ENCODE data around the gene CAV1. TPM values are rescaled to one million over a fixed set of nuclear protein-coding genes. Genes with fewer than 3 reads are reported as not detected.

Gene CAV1
- total RNA-seq, 4 donors from 2014 or later = 301 to 490 (median 321) TPM

DNA sequence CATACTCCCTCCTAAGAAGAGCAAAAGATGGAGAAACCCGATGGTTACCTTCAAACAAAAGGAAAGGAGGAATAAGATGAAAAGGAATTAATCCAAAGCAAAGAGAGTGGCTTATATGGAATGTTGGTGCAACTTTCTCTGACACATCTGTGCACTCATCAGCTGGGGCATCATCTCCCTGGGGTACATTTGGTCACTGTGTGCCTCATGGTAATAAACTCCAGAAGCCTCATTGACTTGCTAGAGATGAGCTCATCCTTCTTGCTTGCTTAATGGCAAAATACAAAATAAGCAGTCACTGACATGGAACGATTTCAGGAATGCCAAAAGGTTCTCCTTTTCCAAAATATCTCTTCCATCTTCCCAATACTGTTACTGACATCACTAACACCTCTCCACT, 22.5 kb downstream of the CAV1 start:
- no peak overlapping the region for H3K27ac ChIP-seq
- no peak overlapping the region for H3K4me3 ChIP-seq (replicated peaks in 1 of 3)
- TF ChIP-seq, protein P1, sequence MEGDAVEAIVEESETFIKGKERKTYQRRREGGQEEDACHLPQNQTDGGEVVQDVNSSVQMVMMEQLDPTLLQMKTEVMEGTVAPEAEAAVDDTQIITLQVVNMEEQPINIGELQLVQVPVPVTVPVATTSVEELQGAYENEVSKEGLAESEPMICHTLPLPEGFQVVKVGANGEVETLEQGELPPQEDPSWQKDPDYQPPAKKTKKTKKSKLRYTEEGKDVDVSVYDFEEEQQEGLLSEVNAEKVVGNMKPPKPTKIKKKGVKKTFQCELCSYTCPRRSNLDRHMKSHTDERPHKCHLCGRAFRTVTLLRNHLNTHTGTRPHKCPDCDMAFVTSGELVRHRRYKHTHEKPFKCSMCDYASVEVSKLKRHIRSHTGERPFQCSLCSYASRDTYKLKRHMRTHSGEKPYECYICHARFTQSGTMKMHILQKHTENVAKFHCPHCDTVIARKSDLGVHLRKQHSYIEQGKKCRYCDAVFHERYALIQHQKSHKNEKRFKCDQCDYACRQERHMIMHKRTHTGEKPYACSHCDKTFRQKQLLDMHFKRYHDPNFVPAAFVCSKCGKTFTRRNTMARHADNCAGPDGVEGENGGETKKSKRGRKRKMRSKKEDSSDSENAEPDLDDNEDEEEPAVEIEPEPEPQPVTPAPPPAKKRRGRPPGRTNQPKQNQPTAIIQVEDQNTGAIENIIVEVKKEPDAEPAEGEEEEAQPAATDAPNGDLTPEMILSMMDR (IDR thresholded peaks at IDR 0.05) = no peak
- no peak for TF ChIP-seq POLR2A (IDR thresholded peaks at IDR 0.05)
- no peaks in the 10 kb centered on the region for H3K36me3 ChIP-seq
- intact Hi-C loops (cut with DNase I) = no loop called here
- peaks cover 4 to 13% of the 10 kb centered on the region in 2 donors for H3K4me1 ChIP-seq
- DNase-seq = no peak
- no peaks in the 10 kb centered on the region for H3K9me3 ChIP-seq
- no peaks in the 10 kb centered on the region for H3K27me3 ChIP-seq
- WGBS, 2 donors = 56 to 79% methylated on average over 2 of the region's 2 CpGs

DNA sequence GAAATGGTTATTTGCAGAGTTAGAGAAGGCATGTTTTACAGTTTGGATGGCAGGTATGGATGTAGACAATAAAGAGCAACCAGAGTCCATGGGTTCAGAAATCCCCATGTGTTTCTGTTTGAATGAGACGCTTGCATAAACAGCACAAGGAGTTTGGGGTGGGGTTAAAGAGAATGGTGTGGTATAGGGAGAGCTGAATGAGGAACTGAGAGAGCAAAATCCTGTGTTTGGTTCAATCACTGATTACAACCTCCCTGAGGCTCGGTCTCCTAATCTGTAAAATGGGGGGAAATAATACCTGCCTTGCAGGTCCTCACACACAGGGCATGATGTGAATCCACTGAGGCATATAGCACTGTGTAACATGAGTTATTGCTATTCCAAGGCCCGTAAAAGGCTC, 23.7 kb downstream of the CAV1 start:
- DNase-seq = no peak
- Histone ChIP-seq H3K9me3 (no peaks in the 10 kb centered on the region), H3K4me1 (peaks cover 11 to 13% of the 10 kb centered on the region in 2 donors), H3K27me3 (no peaks in the 10 kb centered on the region), H3K36me3 (no peaks in the 10 kb centered on the region), H3K27ac (no peak overlapping the region), H3K4me3 (replicated peaks in 1 of 3) (no peak overlapping the region)
- no peak for TF ChIP-seq POLR2A (IDR thresholded peaks at IDR 0.05)
- TF ChIP-seq, protein P1 (IDR thresholded peaks at IDR 0.05) = no peak
- intact Hi-C loops (cut with DNase I) = no loop called here
- WGBS, 2 donors = 93 to 95% methylated on average over 3 of the region's 3 CpGs

DNA sequence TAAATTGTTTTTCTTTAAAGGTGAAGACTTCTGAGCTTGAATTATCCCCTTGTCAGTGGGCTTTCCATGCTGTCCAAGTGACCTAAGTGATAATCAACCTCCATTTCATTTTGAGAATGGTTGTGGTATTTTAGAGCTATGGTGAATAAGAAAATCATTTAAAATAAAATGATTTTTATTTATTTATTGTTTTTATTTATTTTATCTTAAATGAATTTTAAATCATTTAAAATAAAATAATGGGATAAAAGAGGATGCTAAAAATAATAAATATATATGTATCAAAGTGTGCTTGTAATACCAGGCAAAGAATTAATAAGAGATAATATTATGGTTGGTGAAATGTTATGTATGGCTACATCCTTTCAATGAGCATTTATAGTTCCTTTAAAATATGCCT, 24.5 kb downstream of the CAV1 start:
- H3K4me1 ChIP-seq = peaks cover 11 to 15% of the 10 kb centered on the region in 2 donors
- no peak for TF ChIP-seq POLR2A (IDR thresholded peaks at IDR 0.05)
- TF ChIP-seq, protein P1 (IDR thresholded peaks at IDR 0.05) = no peak
- H3K9me3 ChIP-seq = no peaks in the 10 kb centered on the region
- intact Hi-C loops (cut with DNase I) = no loop called here
- H3K4me3 ChIP-seq (replicated peaks in 1 of 3) = no peak overlapping the region
- H3K27me3 ChIP-seq = no peaks in the 10 kb centered on the region
- no peak overlapping the region for H3K27ac ChIP-seq
- DNase-seq = no peak
- H3K36me3 ChIP-seq = no peaks in the 10 kb centered on the region

DNA sequence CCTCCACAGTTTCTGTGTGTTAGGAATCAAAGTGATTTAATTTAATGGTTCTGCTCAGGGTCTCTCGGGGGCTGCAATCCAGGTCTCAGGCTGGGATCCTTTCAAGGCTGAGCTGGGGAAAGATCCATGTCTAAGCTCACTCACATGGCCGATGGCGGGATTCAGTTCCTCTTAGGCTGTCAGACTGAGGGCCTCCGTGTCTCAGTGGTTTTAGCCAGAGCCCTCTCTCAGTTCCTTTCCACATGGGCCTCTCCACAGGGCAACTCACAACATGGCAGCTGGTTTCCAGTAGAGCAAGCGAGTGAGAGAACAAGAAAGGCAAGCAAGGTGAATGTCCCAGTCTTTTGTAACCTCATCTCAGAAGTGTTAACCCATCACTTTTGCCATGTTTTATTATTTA, 26.9 kb downstream of the CAV1 start:
- no peak for DNase-seq
- H3K36me3 ChIP-seq = no peaks in the 10 kb centered on the region
- H3K4me3 ChIP-seq (replicated peaks in 1 of 3) = no peak overlapping the region
- peaks cover 21 to 31% of the 10 kb centered on the region in 2 donors for H3K4me1 ChIP-seq
- H3K9me3 ChIP-seq = no peaks in the 10 kb centered on the region
- TF ChIP-seq POLR2A (IDR thresholded peaks at IDR 0.05) = no peak
- TF ChIP-seq, protein P1 (IDR thresholded peaks at IDR 0.05) = no peak
- 75 to 78% methylated on average over 5 of the region's 5 CpGs for WGBS, 2 donors
- intact Hi-C loops (cut with DNase I) = no loop called here
- H3K27me3 ChIP-seq = no peaks in the 10 kb centered on the region
- H3K27ac ChIP-seq = peak overlapping the region in 1 of 3 donors; percentile 49

DNA sequence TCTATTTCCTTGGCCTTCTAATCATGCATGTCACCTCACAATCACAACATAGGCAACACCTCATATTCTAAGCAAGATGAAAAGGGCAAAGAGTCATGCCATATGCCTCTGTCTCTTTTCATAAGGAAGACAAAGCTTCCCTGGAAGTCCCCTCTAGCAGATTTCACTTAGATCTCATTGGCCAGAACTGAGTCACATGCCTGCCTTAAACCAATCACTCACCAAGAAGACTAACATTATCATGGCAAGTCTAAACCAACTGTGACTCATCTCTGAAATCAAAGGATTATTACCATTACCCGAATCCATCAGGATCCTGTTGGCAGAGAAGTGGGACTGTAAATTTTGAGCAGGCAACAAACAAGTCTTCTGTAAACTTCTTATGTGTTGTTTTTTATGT, 27.8 kb downstream of the CAV1 start:
- TF ChIP-seq POLR2A (IDR thresholded peaks at IDR 0.05) = no peak
- no peak overlapping the region for H3K4me3 ChIP-seq (replicated peaks in 1 of 3)
- no peaks in the 10 kb centered on the region for H3K9me3 ChIP-seq
- H3K27me3 ChIP-seq = no peaks in the 10 kb centered on the region
- no peaks in the 10 kb centered on the region for H3K36me3 ChIP-seq
- WGBS, 2 donors = 87 to 90% methylated on average over 1 of the region's 1 CpG
- peaks cover 26 to 36% of the 10 kb centered on the region in 2 donors for H3K4me1 ChIP-seq
- DNase-seq = no peak
- H3K27ac ChIP-seq = peak overlapping the region in 1 of 3 donors; percentile 49
- intact Hi-C loops (cut with DNase I) = no loop called here

All from thyroid gland (tissue), 4 donors.